ENCODE measurements around the gene MARCHF4. TPM values are rescaled to one million over a fixed set of nuclear protein-coding genes. Genes with fewer than 3 reads are reported as not detected.

The MARCHF4 gene
- total and polyA plus RNA-seq, 4 experiments from 2014 or later = not detected

GRCh38 chr2:216413882-216414281 is 41.6 kb upstream of the MARCHF4 start:
- peaks cover 14 to 35% (median 22%) of the 10 kb centered on the region in 4 donors for H3K4me1 Mint-ChIP-seq
- ChIA-PET CTCF (ENCODE audit: partially characterized antibody) (interaction anchor here (1.1 to 6.8 kb wide), 3 partner anchors 11 to 304 kb away, joined by 3 to 54 read pairs (median 6); partner anchors contain the start of gene XRCC5), POLR2A (ENCODE audit: partially characterized antibody) (interaction anchor here (0.6 kb wide), 1 partner anchor 9 kb away, joined by 3 read pairs; no protein-coding TSS in a partner anchor)
- Histone ChIP-seq H3K36me3 (ENCODE audit: insufficient read depth, low read length) (peaks cover 8% of the 10 kb centered on the region), H3K27ac (ENCODE audit: low read depth, low read length) (no peak overlapping the region), H3K4me3 (ENCODE audit: low read length in 2 of 2) (no peak overlapping the region), H3K27me3 (ENCODE audit: insufficient read depth, low read length) (no peaks in the 10 kb centered on the region), H3K4me1 (ENCODE audit: insufficient read depth, low read length) (peaks cover 16% of the 10 kb centered on the region), H3K9me3 (ENCODE audit: control insufficient read depth in 1 of 2, low read length in 2 of 2) (no peaks in the 10 kb centered on the region)
- H3K27ac Mint-ChIP-seq = peak overlapping the region in 2 of 7 donors; percentile 76 to 79
- peaks cover 35 to 42% of the 10 kb centered on the region in 2 donors for H3K36me3 Mint-ChIP-seq
- H3K4me3 Mint-ChIP-seq = peak overlapping the region; percentile 6 to 98 (median 86)
- intact Hi-C loops (cut with micrococcal nuclease) = loop anchor here (2.0 to 5.0 kb wide), 4 partner anchors 41 to 1607 kb away; partner anchors contain the start of genes BARD1 and MARCHF4
- no peak for DNase-seq
- H3K9me3 Mint-ChIP-seq = no peaks in the 10 kb centered on the region
- H3K27me3 Mint-ChIP-seq = no peaks in the 10 kb centered on the region

- Histone ChIP-seq H3K4me1 (ENCODE audit: insufficient read depth, low read length) (peaks cover 16% of the 10 kb centered on the region), H3K27ac (ENCODE audit: low read depth, low read length) (peak within 1 kb of the TSS; percentile 77), H3K36me3 (ENCODE audit: insufficient read depth, low read length) (peaks cover 8% of the 10 kb centered on the region), H3K4me3 (ENCODE audit: low read length in 2 of 2) (peak within 1 kb of the TSS; percentile 73 to 89), H3K27me3 (ENCODE audit: insufficient read depth, low read length) (peaks cover 3% of the 10 kb centered on the region), H3K9me3 (ENCODE audit: control insufficient read depth in 1 of 2, low read length in 2 of 2) (no peaks in the 10 kb centered on the region)
- Mint-ChIP-seq H3K4me3 (peak within 1 kb of the TSS; percentile 97 to 98 (median 98)), H3K27ac (peak within 1 kb of the TSS; percentile 89 to 97 (median 96)), H3K9me3 (no peaks in the 10 kb centered on the region), H3K27me3 (peaks cover 1 to 3% of the 10 kb centered on the region in 2 donors), H3K4me1 (peaks cover 9 to 23% (median 16%) of the 10 kb centered on the region in 4 donors), H3K36me3 (peaks cover 21 to 31% of the 10 kb centered on the region in 2 donors)
- ChIA-PET CTCF (ENCODE audit: partially characterized antibody) (interaction anchor here (1.0 to 6.8 kb wide), 3 partner anchors 9 to 190 kb away, joined by 3 to 54 read pairs (median 4); no protein-coding TSS in a partner anchor), POLR2A (ENCODE audit: partially characterized antibody) (interaction anchor here (0.7 to 2.1 kb wide), 8 partner anchors 24 to 331 kb away, joined by 3 to 11 read pairs (median 3); partner anchors contain the start of genes MARCHF4, PECR, RPL37A and XRCC5)
- DNase-seq = peak; percentile 96 to 98 (median 97)
- intact Hi-C loops (cut with micrococcal nuclease) = loop anchor here (1.0 to 5.0 kb wide), 7 partner anchors 40 to 1605 kb away; partner anchors contain the start of genes BARD1, MARCHF4, RPL37A and XRCC5
These were observed 40.0 kb upstream of the MARCHF4 start, which contains the start of gene SMARCAL1 for GRCh38 chr2:216412022-216412999. TSS of gene SMARCAL1 (plus strand) at chr2:216412484. CDS start at chr2:216414705, 2,221 bp downstream.

DNA sequence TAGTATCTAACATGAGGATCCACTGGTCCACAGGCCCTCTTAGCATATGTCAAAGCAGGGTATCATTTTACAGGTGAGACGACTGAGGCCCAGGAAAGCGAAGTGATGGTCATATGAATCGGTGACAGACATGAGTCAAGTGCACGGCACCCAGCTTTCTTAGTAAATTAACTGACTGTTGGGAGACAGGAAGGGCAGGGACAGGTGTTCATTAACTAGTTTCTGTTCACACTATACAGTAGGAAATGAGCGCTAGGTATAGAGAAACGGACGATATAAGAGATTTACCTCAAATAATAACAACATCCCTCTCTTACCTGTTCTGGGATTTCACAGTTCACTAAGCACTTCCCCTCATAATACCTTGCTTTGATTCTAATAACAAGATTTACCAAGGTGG is 38.3 kb upstream of the MARCHF4 start:
- no peak for DNase-seq
- Mint-ChIP-seq H3K4me3 (peak overlapping the region in 1 of 8 donors; percentile 7), H3K36me3 (peaks cover 8 to 17% of the 10 kb centered on the region in 2 donors), H3K9me3 (no peaks in the 10 kb centered on the region), H3K4me1 (peaks cover 9 to 23% (median 15%) of the 10 kb centered on the region in 4 donors), H3K27me3 (peaks cover 1 to 4% of the 10 kb centered on the region in 2 donors), H3K27ac (peak overlapping the region in 1 of 7 donors; percentile 46)
- no peaks in the 10 kb centered on the region for H3K36me3 ChIP-seq (ENCODE audit: insufficient read depth, low read length)
- H3K4me3 ChIP-seq (ENCODE audit: low read length in 2 of 2) = no peak overlapping the region
- no peak overlapping the region for H3K27ac ChIP-seq (ENCODE audit: low read depth, low read length)
- H3K9me3 ChIP-seq (ENCODE audit: control insufficient read depth in 1 of 2, low read length in 2 of 2) = no peaks in the 10 kb centered on the region
- ChIA-PET POLR2A (ENCODE audit: partially characterized antibody) (interaction anchor here (2.1 kb wide), 1 partner anchor 58 kb away, joined by 11 read pairs; no protein-coding TSS in a partner anchor), CTCF (ENCODE audit: partially characterized antibody) (interaction anchor here (1.3 to 1.5 kb wide), 2 partner anchors 61 to 82 kb away, joined by 4 read pairs; no protein-coding TSS in a partner anchor)
- peaks cover 16% of the 10 kb centered on the region for H3K4me1 ChIP-seq (ENCODE audit: insufficient read depth, low read length)
- intact Hi-C loops (cut with micrococcal nuclease) = loop anchor here (5.0 kb wide), 2 partner anchors 393 to 1603 kb away; partner anchors contain the start of gene BARD1
- H3K27me3 ChIP-seq (ENCODE audit: insufficient read depth, low read length) = peaks cover 3% of the 10 kb centered on the region

DNA sequence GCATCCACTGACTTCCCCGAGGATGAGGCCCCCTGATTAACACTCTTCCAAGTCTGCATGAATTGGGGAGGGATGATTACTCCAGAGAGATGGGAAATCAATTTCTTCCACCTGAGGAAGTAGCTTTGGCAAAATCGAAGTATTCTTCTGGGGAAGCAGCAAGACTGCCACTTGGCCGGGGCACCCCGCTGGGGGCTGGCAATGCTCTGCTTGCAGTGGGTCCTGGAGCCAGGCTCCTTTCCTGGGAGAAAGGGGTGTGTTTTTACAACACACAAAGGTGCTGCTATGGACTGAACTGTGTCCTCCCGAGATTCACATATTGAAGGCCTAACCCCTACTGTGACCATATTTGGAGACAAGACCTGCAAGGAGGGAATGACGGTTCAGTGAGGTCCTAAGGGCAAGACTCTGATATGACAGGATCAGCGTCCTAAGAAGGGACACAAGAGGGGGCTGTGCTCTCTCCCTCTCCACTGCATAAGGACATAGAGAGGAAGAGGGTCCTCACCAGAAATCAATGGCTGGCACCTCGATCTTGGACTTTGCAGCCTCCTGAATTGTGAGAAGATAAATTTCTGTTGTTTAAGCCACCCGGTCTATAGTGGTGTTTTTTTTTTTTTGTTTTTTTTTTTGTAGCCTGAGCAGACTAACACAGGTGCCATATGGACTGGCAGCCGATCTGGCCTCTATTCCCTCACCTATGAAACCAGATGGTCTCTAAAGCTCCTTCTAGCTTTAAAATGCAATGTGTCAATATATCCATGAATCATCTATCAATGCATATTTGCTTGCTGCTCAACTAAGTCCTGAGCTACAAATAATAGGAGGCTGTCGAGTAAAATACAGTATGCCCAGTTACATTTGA is 36.4 kb upstream of the MARCHF4 start:
- Histone ChIP-seq H3K9me3 (ENCODE audit: control insufficient read depth in 1 of 2, low read length in 2 of 2) (no peaks in the 10 kb centered on the region), H3K4me1 (ENCODE audit: insufficient read depth, low read length) (peaks cover 15% of the 10 kb centered on the region), H3K36me3 (ENCODE audit: insufficient read depth, low read length) (no peaks in the 10 kb centered on the region), H3K27me3 (ENCODE audit: insufficient read depth, low read length) (peaks cover 3% of the 10 kb centered on the region), H3K27ac (ENCODE audit: low read depth, low read length) (no peak overlapping the region), H3K4me3 (ENCODE audit: low read length in 2 of 2) (no peak overlapping the region)
- intact Hi-C loops (cut with micrococcal nuclease) = no loop called here
- H3K27me3 Mint-ChIP-seq = peaks cover 1 to 5% of the 10 kb centered on the region in 2 donors
- peaks cover 0 to 5% of the 10 kb centered on the region in 2 donors for H3K36me3 Mint-ChIP-seq
- ChIA-PET CTCF (ENCODE audit: partially characterized antibody) (interaction anchor here (0.7 to 1.8 kb wide), 4 partner anchors 19 to 238 kb away, joined by 3 to 5 read pairs (median 4); no protein-coding TSS in a partner anchor), POLR2A (ENCODE audit: partially characterized antibody) (no interaction called here)
- DNase-seq = no peak
- H3K9me3 Mint-ChIP-seq = no peaks in the 10 kb centered on the region
- H3K27ac Mint-ChIP-seq = no peak overlapping the region
- no peak overlapping the region for H3K4me3 Mint-ChIP-seq
- peaks cover 9 to 22% (median 14%) of the 10 kb centered on the region in 4 donors for H3K4me1 Mint-ChIP-seq

DNA sequence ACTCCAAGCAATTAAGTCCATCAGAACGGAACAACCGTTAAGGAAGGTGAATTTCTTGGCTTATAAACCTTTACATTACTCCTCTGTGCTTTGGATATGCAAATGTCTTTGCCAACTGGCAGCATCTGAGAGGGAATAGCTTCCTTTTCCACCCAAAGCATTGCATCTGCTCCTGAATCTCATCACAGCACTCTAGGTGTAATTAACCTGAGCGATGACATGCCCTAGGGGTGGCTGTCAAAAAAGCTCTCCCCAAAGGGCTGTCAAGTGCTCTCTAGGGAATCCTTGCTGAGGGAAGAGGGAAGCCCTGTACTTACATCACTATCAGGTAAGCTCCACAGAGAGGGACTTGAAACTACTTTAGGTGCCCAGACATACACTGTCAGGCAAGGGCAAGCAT is 34.5 kb upstream of the MARCHF4 start:
- Mint-ChIP-seq H3K9me3 (no peaks in the 10 kb centered on the region), H3K36me3 (no peaks in the 10 kb centered on the region), H3K4me1 (peaks cover 0 to 4% (median 3%) of the 10 kb centered on the region in 4 donors), H3K4me3 (no peak overlapping the region), H3K27me3 (peaks cover 1 to 5% of the 10 kb centered on the region in 2 donors), H3K27ac (no peak overlapping the region)
- Histone ChIP-seq H3K27me3 (ENCODE audit: insufficient read depth, low read length) (peaks cover 3% of the 10 kb centered on the region), H3K36me3 (ENCODE audit: insufficient read depth, low read length) (no peaks in the 10 kb centered on the region), H3K4me1 (ENCODE audit: insufficient read depth, low read length) (peaks cover under 1% of the 10 kb centered on the region), H3K27ac (ENCODE audit: low read depth, low read length) (no peak overlapping the region), H3K4me3 (ENCODE audit: low read length in 2 of 2) (no peak overlapping the region), H3K9me3 (ENCODE audit: control insufficient read depth in 1 of 2, low read length in 2 of 2) (no peaks in the 10 kb centered on the region)
- ChIA-PET POLR2A (ENCODE audit: partially characterized antibody) (no interaction called here), CTCF (ENCODE audit: partially characterized antibody) (interaction anchor here (1.1 to 5.9 kb wide), 4 partner anchors 78 to 253 kb away, joined by 3 to 79 read pairs (median 26); partner anchors contain the start of gene RPL37A)
- DNase-seq = no peak
- intact Hi-C loops (cut with micrococcal nuclease) = no loop called here

- H3K9me3 ChIP-seq (ENCODE audit: control insufficient read depth in 1 of 2, low read length in 2 of 2) = no peaks in the 10 kb centered on the region
- ChIA-PET CTCF (ENCODE audit: partially characterized antibody) (interaction anchor here (1.6 to 6.3 kb wide), 11 partner anchors 9 to 347 kb away, joined by 3 to 79 read pairs (median 16); partner anchors contain the start of gene SMARCAL1), POLR2A (ENCODE audit: partially characterized antibody) (no interaction called here)
- no peak overlapping the region for H3K27ac ChIP-seq (ENCODE audit: low read depth, low read length)
- no peaks in the 10 kb centered on the region for H3K36me3 Mint-ChIP-seq
- H3K27ac Mint-ChIP-seq = peak overlapping the region in 1 of 7 donors; percentile 20
- H3K4me3 ChIP-seq (ENCODE audit: low read length in 2 of 2) = no peak overlapping the region
- intact Hi-C loops (cut with micrococcal nuclease) = loop anchor here (2.0 kb wide), 1 partner anchor 183 kb away; no protein-coding TSS in a partner anchor
- no peaks in the 10 kb centered on the region for H3K4me1 ChIP-seq (ENCODE audit: insufficient read depth, low read length)
- H3K9me3 Mint-ChIP-seq = no peaks in the 10 kb centered on the region
- no peak overlapping the region for H3K4me3 Mint-ChIP-seq
- H3K36me3 ChIP-seq (ENCODE audit: insufficient read depth, low read length) = no peaks in the 10 kb centered on the region
- H3K4me1 Mint-ChIP-seq = peaks cover 0 to 1% (median under 1%) of the 10 kb centered on the region in 4 donors
- peaks cover 3% of the 10 kb centered on the region for H3K27me3 ChIP-seq (ENCODE audit: insufficient read depth, low read length)
- peaks cover 1 to 5% of the 10 kb centered on the region in 2 donors for H3K27me3 Mint-ChIP-seq
- no peak for DNase-seq
These were observed 33.3 kb upstream of the MARCHF4 start for GRCh38 chr2:216405588-216405987.

Measured in CD4-positive, alpha-beta memory T cell (primary cell).